Measurements from ENCODE around the gene PHACTR3. TPM values are rescaled to one million over a fixed set of nuclear protein-coding genes. Genes with fewer than 3 reads are reported as not detected.

PHACTR3 gene
- total RNA-seq, 1 experiment from 2014 or later: 10.0 TPM

GRCh38 chr20:59804347-59804746, 200.0 kb downstream of the PHACTR3 start:
- no peak for DNase-seq
- H3K27ac Mint-ChIP-seq (ENCODE audit: unreplicated experiment): no peak overlapping the region
- CTCF ChIA-PET: no interaction called here
- TF ChIP-seq CTCF (IDR thresholded peaks at IDR 0.05; ENCODE audit: unreplicated experiment): no peak
- no peaks in the 10 kb centered on the region for H3K36me3 Mint-ChIP-seq (ENCODE audit: insufficient read depth, unreplicated experiment)
- no peak overlapping the region for H3K4me3 Mint-ChIP-seq (ENCODE audit: low read depth, unreplicated experiment)
- BruUV-seq (replicated peaks): no TSS peak
- intact Hi-C loops (cut with micrococcal nuclease; ENCODE audit: unreplicated experiment): no loop called here
- H3K27me3 Mint-ChIP-seq (ENCODE audit: unreplicated experiment): peaks cover 7% of the 10 kb centered on the region
- no peaks in the 10 kb centered on the region for H3K4me1 Mint-ChIP-seq (ENCODE audit: low read depth, unreplicated experiment)
- peaks cover 18% of the 10 kb centered on the region for H3K9me3 Mint-ChIP-seq (ENCODE audit: low read depth, unreplicated experiment)

GRCh38 chr20:59804871-59805665, 200.7 kb downstream of the PHACTR3 start:
- Mint-ChIP-seq H3K9me3 (ENCODE audit: low read depth, unreplicated experiment) (peaks cover 14% of the 10 kb centered on the region), H3K27me3 (ENCODE audit: unreplicated experiment) (peaks cover 7% of the 10 kb centered on the region), H3K4me3 (ENCODE audit: low read depth, unreplicated experiment) (no peak overlapping the region), H3K27ac (ENCODE audit: unreplicated experiment) (no peak overlapping the region), H3K36me3 (ENCODE audit: insufficient read depth, unreplicated experiment) (no peaks in the 10 kb centered on the region), H3K4me1 (ENCODE audit: low read depth, unreplicated experiment) (no peaks in the 10 kb centered on the region)
- CTCF ChIA-PET: no interaction called here
- BruUV-seq (replicated peaks): no TSS peak
- no peak for DNase-seq
- no peak for TF ChIP-seq CTCF (IDR thresholded peaks at IDR 0.05; ENCODE audit: unreplicated experiment)
- intact Hi-C loops (cut with micrococcal nuclease; ENCODE audit: unreplicated experiment): no loop called here

- DNase-seq: no peak
- no TSS peak for BruUV-seq (replicated peaks)
These were observed 201.6 kb downstream of the PHACTR3 start for GRCh38 chr20:59805786-59806577.

GRCh38 chr20:59806578-59806975, 202.2 kb downstream of the PHACTR3 start:
- no peaks in the 10 kb centered on the region for H3K4me1 Mint-ChIP-seq (ENCODE audit: low read depth, unreplicated experiment)
- no peak for DNase-seq
- H3K27me3 Mint-ChIP-seq (ENCODE audit: unreplicated experiment): peaks cover 6% of the 10 kb centered on the region
- peaks cover 5% of the 10 kb centered on the region for H3K9me3 Mint-ChIP-seq (ENCODE audit: low read depth, unreplicated experiment)
- H3K4me3 Mint-ChIP-seq (ENCODE audit: low read depth, unreplicated experiment): no peak overlapping the region
- BruUV-seq (replicated peaks): no TSS peak
- H3K27ac Mint-ChIP-seq (ENCODE audit: unreplicated experiment): no peak overlapping the region
- CTCF ChIA-PET: interaction anchor here (0.7 kb wide), 1 partner anchor 11 kb away, joined by 3 read pairs; no protein-coding TSS in a partner anchor
- intact Hi-C loops (cut with micrococcal nuclease; ENCODE audit: unreplicated experiment): no loop called here
- TF ChIP-seq CTCF (IDR thresholded peaks at IDR 0.05; ENCODE audit: unreplicated experiment): no peak
- H3K36me3 Mint-ChIP-seq (ENCODE audit: insufficient read depth, unreplicated experiment): no peaks in the 10 kb centered on the region

More at GRCh38 chr20:59805786-59806577, 201.6 kb downstream of the PHACTR3 start:
- Mint-ChIP-seq H3K9me3 (ENCODE audit: low read depth, unreplicated experiment) (peaks cover 8% of the 10 kb centered on the region), H3K4me3 (ENCODE audit: low read depth, unreplicated experiment) (no peak overlapping the region), H3K4me1 (ENCODE audit: low read depth, unreplicated experiment) (no peaks in the 10 kb centered on the region), H3K27me3 (ENCODE audit: unreplicated experiment) (peaks cover 7% of the 10 kb centered on the region), H3K27ac (ENCODE audit: unreplicated experiment) (no peak overlapping the region), H3K36me3 (ENCODE audit: insufficient read depth, unreplicated experiment) (no peaks in the 10 kb centered on the region)
- intact Hi-C loops (cut with micrococcal nuclease; ENCODE audit: unreplicated experiment): no loop called here
- CTCF ChIA-PET: no interaction called here
- no peak for TF ChIP-seq CTCF (IDR thresholded peaks at IDR 0.05; ENCODE audit: unreplicated experiment)
